Activated CD4-positive, alpha-beta T cell treated with anti-CD3 and anti-CD28 coated beads for 36 hours (primary cell): Measurements from ENCODE around the gene SETBP1. TPM values are rescaled to one million over a fixed set of nuclear protein-coding genes. Genes with fewer than 3 reads are reported as not detected.

ENCODE experiments used
- ATAC-seq: fragments of 200-7000 bp; cut with Tn5 transposase; one replicate; pipeline ENCODE4 v1.10.0; 2021; ENCODE audit warnings: mild to moderate bottlenecking, moderate library complexity
- CTCF ChIA-PET: fragments of 350-600 bp; sonication (Branson Sonifier 250); formaldehyde crosslinking; loops from one replicate; lab custom pipeline; 2021; ENCODE audit warnings: antibody characterized with exemption; lab: Charles Lee
- POLR2A ChIA-PET: fragments of 350-600 bp; sonication (Branson Sonifier 250); formaldehyde crosslinking; loops from one replicate; lab custom pipeline; 2021; ENCODE audit warnings: antibody characterized with exemption, inconsistent platforms; lab: Charles Lee
- DNase-seq: peaks from one replicate; pipeline ENCODE4 v3.0.0-alpha.2; 2020
- H3K27ac Mint-ChIP-seq: one replicate; pipeline ENCODE4 v1.8.0; 2021; ENCODE audit warnings: mixed read lengths
- H3K27me3 Mint-ChIP-seq: one replicate; pipeline ENCODE4 v1.8.0; 2021; ENCODE audit warnings: mixed read lengths
- H3K36me3 Mint-ChIP-seq: one replicate; pipeline ENCODE4 v1.8.0; 2021; ENCODE audit warnings: low read depth, mixed read lengths
- H3K4me1 Mint-ChIP-seq: one replicate; pipeline ENCODE4 v1.8.0; 2021; ENCODE audit warnings: mixed read lengths
- H3K4me3 Mint-ChIP-seq: one replicate; pipeline ENCODE4 v1.8.0; 2021; ENCODE audit warnings: mild to moderate bottlenecking, moderate library complexity, mixed read lengths
- H3K9me3 Mint-ChIP-seq: one replicate; pipeline ENCODE4 v1.8.0; 2021; ENCODE audit warnings: low read depth, mixed read lengths
- intact Hi-C, 2 experiments: fragments of 100-400 bp; cut with DNase I in 1 of 2; cut with micrococcal nuclease in 1 of 2; formaldehyde crosslinking; loops; one replicate each; pipeline versions ENCODE4 v1.14.2 to v1.15.1; 2022 to 2024; cut with DNase I, micrococcal nuclease
- total RNA-seq, 2 experiments: library from RNA; stranded (reverse); gene quantifications; one replicate each; pipeline ENCODE4 v1.2.3, GENCODE V29; 2021

SETBP1 gene
- total RNA-seq, 2 experiments from 2014 or later, result 6.3 to 6.6 TPM

DNA sequence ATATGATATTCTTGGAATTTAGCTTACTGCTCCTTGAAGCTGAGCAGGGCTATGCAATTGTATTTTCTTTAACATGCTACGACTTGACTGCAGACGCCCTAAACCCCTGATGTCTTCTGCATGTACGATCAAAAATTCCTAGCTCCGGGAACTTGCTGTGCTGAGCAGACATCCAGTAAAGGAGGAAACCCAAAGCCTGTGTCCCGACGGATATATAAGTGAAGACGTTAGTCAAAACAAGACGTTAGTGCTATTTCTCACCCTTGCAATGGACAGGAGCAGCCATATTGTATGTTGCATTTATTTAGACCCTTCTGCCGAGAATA lies 51.5 kb downstream of the SETBP1 start:
- no peak for ATAC-seq
- ChIA-PET POLR2A (interaction anchor here (0.7 kb wide), 1 partner anchor 202 kb away, joined by 3 read pairs; no protein-coding TSS in a partner anchor), CTCF (interaction anchor here (0.6 to 0.8 kb wide), 2 partner anchors 27 to 186 kb away, joined by 3 read pairs; no protein-coding TSS in a partner anchor)
- H3K9me3 Mint-ChIP-seq, result no peaks in the 10 kb centered on the region
- DNase-seq, result no peak
- peaks cover 55% of the 10 kb centered on the region for H3K4me1 Mint-ChIP-seq
- peaks cover 19% of the 10 kb centered on the region for H3K27me3 Mint-ChIP-seq
- H3K4me3 Mint-ChIP-seq, result no peak overlapping the region
- peaks cover 6% of the 10 kb centered on the region for H3K36me3 Mint-ChIP-seq
- intact Hi-C loops, result loop anchor here in 1 of 2 experiments (2.0 kb wide), 1 partner anchor 27 kb away; no protein-coding TSS in a partner anchor
- no peak overlapping the region for H3K27ac Mint-ChIP-seq

GRCh38 chr18:44732599-44732998 lies 51.9 kb downstream of the SETBP1 start:
- peaks cover 19% of the 10 kb centered on the region for H3K27me3 Mint-ChIP-seq
- intact Hi-C loops, result loop anchor here in 1 of 2 experiments (2.0 kb wide), 1 partner anchor 26 kb away; no protein-coding TSS in a partner anchor
- H3K4me3 Mint-ChIP-seq, result no peak overlapping the region
- ATAC-seq (no peak), DNase-seq (no peak)
- no peaks in the 10 kb centered on the region for H3K9me3 Mint-ChIP-seq
- peaks cover 51% of the 10 kb centered on the region for H3K4me1 Mint-ChIP-seq
- ChIA-PET POLR2A (interaction anchor here (0.7 kb wide), 1 partner anchor 201 kb away, joined by 3 read pairs; no protein-coding TSS in a partner anchor), CTCF (interaction anchor here (0.8 to 1.2 kb wide), 2 partner anchors 9 to 27 kb away, joined by 3 to 4 read pairs; no protein-coding TSS in a partner anchor)
- no peak overlapping the region for H3K27ac Mint-ChIP-seq
- peaks cover 6% of the 10 kb centered on the region for H3K36me3 Mint-ChIP-seq

- H3K4me3 Mint-ChIP-seq, result no peak overlapping the region
These were observed 52.5 kb downstream of the SETBP1 start for GRCh38 chr18:44733069-44733753.

GRCh38 chr18:44733754-44734465 lies 53.2 kb downstream of the SETBP1 start:
- H3K36me3 Mint-ChIP-seq, result peaks cover 4% of the 10 kb centered on the region
- H3K9me3 Mint-ChIP-seq, result no peaks in the 10 kb centered on the region
- DNase-seq (no peak), ATAC-seq (peak; percentile 20)
- H3K27me3 Mint-ChIP-seq, result peaks cover 20% of the 10 kb centered on the region
- H3K4me1 Mint-ChIP-seq, result peaks cover 44% of the 10 kb centered on the region
- no peak overlapping the region for H3K4me3 Mint-ChIP-seq
- intact Hi-C loops, result loop anchor here in 1 of 2 experiments (2.0 kb wide), 1 partner anchor 25 kb away; no protein-coding TSS in a partner anchor
- POLR2A ChIA-PET, result interaction anchor here (0.6 to 1.3 kb wide), 3 partner anchors 19 to 159 kb away, joined by 3 to 4 read pairs (median 3); no protein-coding TSS in a partner anchor
- CTCF ChIA-PET, result no interaction called here
- H3K27ac Mint-ChIP-seq, result no peak overlapping the region

More at GRCh38 chr18:44733069-44733753, 52.5 kb downstream of the SETBP1 start:
- peak; percentile 79 for ATAC-seq
- peaks cover 19% of the 10 kb centered on the region for H3K27me3 Mint-ChIP-seq
- H3K9me3 Mint-ChIP-seq, result no peaks in the 10 kb centered on the region
- peaks cover 47% of the 10 kb centered on the region for H3K4me1 Mint-ChIP-seq
- POLR2A ChIA-PET, result interaction anchor here (0.7 to 1.3 kb wide), 3 partner anchors 26 to 201 kb away, joined by 3 to 4 read pairs (median 3); no protein-coding TSS in a partner anchor
- DNase-seq, result peak; percentile 58
- intact Hi-C loops, result loop anchor here in 1 of 2 experiments (2.0 kb wide), 1 partner anchor 26 kb away; no protein-coding TSS in a partner anchor
- CTCF ChIA-PET, result interaction anchor here (1.2 kb wide), 1 partner anchor 10 kb away, joined by 4 read pairs; no protein-coding TSS in a partner anchor
- H3K36me3 Mint-ChIP-seq, result peaks cover 6% of the 10 kb centered on the region
- H3K27ac Mint-ChIP-seq, result no peak overlapping the region

DNA sequence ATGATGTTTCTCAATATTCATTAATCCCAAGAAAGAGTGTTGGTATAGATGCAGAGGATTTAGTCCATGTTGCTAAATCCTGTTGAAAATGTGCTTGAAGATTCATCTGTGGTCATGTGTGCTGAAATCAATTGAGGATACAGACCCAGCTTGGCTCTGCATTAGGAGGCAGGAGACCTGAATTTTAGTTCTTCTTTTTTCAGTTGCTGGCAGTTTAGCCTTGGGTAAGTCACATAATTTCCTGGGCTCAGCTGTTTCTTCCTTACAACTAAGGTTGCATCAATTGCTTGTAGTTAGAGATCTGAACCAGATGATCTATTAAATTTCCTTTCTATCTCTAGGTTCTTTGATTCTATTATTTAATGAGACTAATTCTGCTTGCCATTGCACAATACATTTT lies 54.4 kb downstream of the SETBP1 start:
- ATAC-seq, result no peak
- intact Hi-C loops, result no loop called here
- Mint-ChIP-seq H3K27me3 (peaks cover 21% of the 10 kb centered on the region), H3K4me3 (no peak overlapping the region), H3K4me1 (peaks cover 32% of the 10 kb centered on the region), H3K36me3 (peaks cover 4% of the 10 kb centered on the region), H3K27ac (no peak overlapping the region), H3K9me3 (no peaks in the 10 kb centered on the region)
- CTCF ChIA-PET, result interaction anchor here (1.2 kb wide), 1 partner anchor 24 kb away, joined by 3 read pairs; no protein-coding TSS in a partner anchor
- DNase-seq, result no peak
- POLR2A ChIA-PET, result no interaction called here

DNA sequence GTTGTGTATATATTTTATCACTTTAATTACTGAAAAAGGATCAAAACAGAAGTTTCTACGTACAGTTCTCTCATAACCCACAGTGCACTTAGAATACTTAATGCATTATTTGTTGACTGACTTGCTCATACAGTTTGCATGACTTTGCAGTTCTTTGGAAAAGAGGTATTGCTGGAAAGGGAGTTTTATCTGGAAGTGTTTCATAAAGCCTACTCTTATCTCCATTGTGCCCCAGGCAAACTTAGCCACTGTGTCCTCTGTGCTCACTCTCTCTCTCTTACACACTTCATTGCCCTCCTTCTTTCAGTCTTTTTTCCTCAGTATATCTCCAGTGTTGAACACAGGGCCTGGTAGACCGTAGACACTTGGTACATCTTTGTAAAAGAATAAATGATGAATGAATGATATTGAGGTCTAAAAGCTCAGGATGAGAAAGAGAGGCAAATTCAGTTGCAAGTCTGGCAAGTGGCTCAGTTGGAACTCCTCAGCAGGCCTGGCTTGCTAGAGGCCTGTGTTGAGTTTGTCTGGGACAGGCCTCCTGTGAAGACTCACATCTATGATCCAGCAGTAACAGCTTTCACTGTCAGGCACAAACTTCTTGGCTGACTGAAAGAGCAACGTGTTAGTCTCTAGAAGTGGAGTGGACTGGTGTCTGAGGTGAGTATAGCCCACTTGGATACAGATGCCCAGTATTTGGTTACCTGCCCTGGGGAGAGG lies 56.1 kb downstream of the SETBP1 start:
- ChIA-PET CTCF (interaction anchor here (0.7 kb wide), 1 partner anchor 9 kb away, joined by 3 read pairs; no protein-coding TSS in a partner anchor), POLR2A (no interaction called here)
- Mint-ChIP-seq H3K4me3 (no peak overlapping the region), H3K27me3 (peaks cover 18% of the 10 kb centered on the region), H3K4me1 (peaks cover 25% of the 10 kb centered on the region), H3K27ac (no peak overlapping the region), H3K9me3 (no peaks in the 10 kb centered on the region), H3K36me3 (peaks cover 1% of the 10 kb centered on the region)
- DNase-seq (no peak), ATAC-seq (no peak)
- intact Hi-C loops, result no loop called here

DNA sequence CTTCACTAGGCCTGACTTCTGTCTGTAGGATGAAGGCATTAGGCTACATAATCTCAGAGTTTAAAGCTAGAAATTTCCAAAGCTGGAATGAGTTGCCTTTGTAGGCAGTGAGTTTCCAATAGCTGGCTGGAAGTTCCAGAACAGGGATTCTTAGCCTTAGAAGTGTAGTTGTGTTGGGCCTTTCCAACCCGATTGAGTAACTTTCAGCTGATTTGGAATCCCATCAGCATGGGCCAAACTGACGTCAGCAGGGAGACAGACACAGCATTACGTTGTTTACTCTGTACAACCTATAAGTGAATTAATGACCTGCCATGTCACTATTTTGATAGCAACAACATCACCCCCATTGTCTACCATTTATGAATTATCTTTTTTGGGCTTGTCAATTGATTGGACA lies 56.9 kb downstream of the SETBP1 start:
- intact Hi-C loops, result no loop called here
- peaks cover 16% of the 10 kb centered on the region for H3K27me3 Mint-ChIP-seq
- H3K4me1 Mint-ChIP-seq, result peaks cover 18% of the 10 kb centered on the region
- ChIA-PET POLR2A (no interaction called here), CTCF (no interaction called here)
- H3K36me3 Mint-ChIP-seq, result no peaks in the 10 kb centered on the region
- no peak overlapping the region for H3K4me3 Mint-ChIP-seq
- no peak for ATAC-seq
- no peak overlapping the region for H3K27ac Mint-ChIP-seq
- no peaks in the 10 kb centered on the region for H3K9me3 Mint-ChIP-seq
- DNase-seq, result no peak

- DNase-seq (no peak), ATAC-seq (no peak)
- no peaks in the 10 kb centered on the region for H3K9me3 Mint-ChIP-seq
- H3K36me3 Mint-ChIP-seq, result no peaks in the 10 kb centered on the region
- POLR2A ChIA-PET, result no interaction called here
- CTCF ChIA-PET, result no interaction called here
- no peak overlapping the region for H3K27ac Mint-ChIP-seq
- intact Hi-C loops, result no loop called here
- H3K27me3 Mint-ChIP-seq, result peaks cover 14% of the 10 kb centered on the region
- no peak overlapping the region for H3K4me3 Mint-ChIP-seq
- H3K4me1 Mint-ChIP-seq, result no peaks in the 10 kb centered on the region
These were observed 59.3 kb downstream of the SETBP1 start for GRCh38 chr18:44740000-44740399.

- CTCF ChIA-PET, result no interaction called here
- intact Hi-C loops, result no loop called here
- ATAC-seq (no peak), DNase-seq (no peak)
- Mint-ChIP-seq H3K36me3 (no peaks in the 10 kb centered on the region), H3K4me1 (no peaks in the 10 kb centered on the region), H3K4me3 (no peak overlapping the region), H3K9me3 (no peaks in the 10 kb centered on the region), H3K27me3 (peaks cover 13% of the 10 kb centered on the region), H3K27ac (no peak overlapping the region)
- POLR2A ChIA-PET, result no interaction called here
These were observed 60.4 kb downstream of the SETBP1 start for GRCh38 chr18:44741085-44741484.

DNA sequence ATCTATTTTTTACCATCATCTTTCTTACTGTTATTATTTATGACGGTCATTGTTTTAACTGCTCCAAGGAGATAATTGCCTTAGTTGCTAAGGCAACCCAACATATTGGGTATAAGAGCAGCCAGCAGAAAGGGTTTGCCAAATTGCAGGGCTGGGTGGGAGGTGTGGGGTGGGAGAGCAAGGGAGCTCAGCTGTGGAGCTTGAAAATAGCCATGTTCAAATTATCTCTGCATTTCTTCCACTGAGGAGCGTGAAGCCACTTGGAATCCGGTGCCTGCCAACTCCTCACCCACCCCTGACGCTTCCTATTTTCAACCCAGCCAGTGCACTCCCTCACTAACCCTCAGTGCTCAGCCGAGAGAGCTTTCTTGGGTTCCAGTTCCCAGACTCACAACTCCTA lies 60.8 kb downstream of the SETBP1 start:
- Mint-ChIP-seq H3K9me3 (no peaks in the 10 kb centered on the region), H3K4me1 (no peaks in the 10 kb centered on the region), H3K27me3 (peaks cover 13% of the 10 kb centered on the region), H3K4me3 (no peak overlapping the region), H3K36me3 (no peaks in the 10 kb centered on the region), H3K27ac (no peak overlapping the region)
- intact Hi-C loops, result no loop called here
- CTCF ChIA-PET, result no interaction called here
- POLR2A ChIA-PET, result no interaction called here
- DNase-seq, result no peak
- ATAC-seq, result no peak

GRCh38 chr18:44742126-44742525 lies 61.4 kb downstream of the SETBP1 start:
- no peaks in the 10 kb centered on the region for H3K9me3 Mint-ChIP-seq
- H3K4me3 Mint-ChIP-seq, result no peak overlapping the region
- ATAC-seq (no peak), DNase-seq (no peak)
- H3K36me3 Mint-ChIP-seq, result no peaks in the 10 kb centered on the region
- ChIA-PET CTCF (no interaction called here), POLR2A (no interaction called here)
- H3K27me3 Mint-ChIP-seq, result peaks cover 10% of the 10 kb centered on the region
- no peak overlapping the region for H3K27ac Mint-ChIP-seq
- H3K4me1 Mint-ChIP-seq, result no peaks in the 10 kb centered on the region
- intact Hi-C loops, result no loop called here
